Breast epithelium (tissue), 4 donors: ENCODE results near the gene POU4F1. TPM values are rescaled to one million over a fixed set of nuclear protein-coding genes. Genes with fewer than 3 reads are reported as not detected.
A peak's percentile ranks its signal among the peaks of the same experiment; 100 is the strongest.

ENCODE experiments used
- DNase-seq, 2 donors: peaks; one replicate each; pipeline ENCODE4 v3.0.0-alpha.2; 2019; ENCODE audit warnings: low spot score in 2 of 2
- H3K27ac ChIP-seq, 2 donors: fragments of 200-600 bp; sonication (generic) in 1 of 2; one replicate each; pipeline ENCODE4 v1.5.1; 2016 to 2019; ENCODE audit warnings: mild to moderate bottlenecking in 1 of 2
- H3K27me3 ChIP-seq, 2 donors: fragments of 200-600 bp; sonication (generic) in 1 of 2; one replicate each; pipeline versions ENCODE4 v1.5.1 to v1.6.0; 2017 to 2019; ENCODE audit warnings: control low read depth in 1 of 2, mild to moderate bottlenecking in 1 of 2
- H3K36me3 ChIP-seq: fragments of 200-600 bp; one replicate; pipeline ENCODE4 v1.5.1; 2019
- H3K4me1 ChIP-seq, 2 donors: fragments of 200-600 bp; sonication (generic); one replicate each; pipeline ENCODE4 v1.5.1; 2016 to 2019; ENCODE audit warnings: control low read depth in 1 of 2
- H3K4me3 ChIP-seq, 3 donors: fragments of 200-600 bp; sonication (generic); 1 replicate in 2 of 3; 2 replicates in 1 of 3; pipeline ENCODE4 v1.5.1; 2016 to 2019; ENCODE audit warnings: mild to moderate bottlenecking in 3 of 3, moderate library complexity in 2 of 3
- H3K9me3 ChIP-seq, 2 donors: fragments of 200-600 bp; sonication (generic) in 1 of 2; one replicate each; pipeline ENCODE4 v1.5.1; 2016 to 2019; ENCODE audit warnings: control low read depth in 1 of 2
- CTCF ChIP-seq, 3 donors: fragments of 450-650 bp; IDR thresholded peaks; one replicate each; pipeline ENCODE4 v1.5.1; 2016 to 2017; ENCODE audit warnings: antibody characterized with exemption in 3 of 3, mild to moderate bottlenecking in 3 of 3, moderate library complexity in 3 of 3
- POLR2A ChIP-seq: fragments of 450-650 bp; IDR thresholded peaks from one replicate; pipeline ENCODE4 v1.6.1; 2016; ENCODE audit warnings: antibody characterized with exemption, mild to moderate bottlenecking, moderate library complexity
- POLR2AphosphoS5 ChIP-seq, 3 donors: sonication (generic); formaldehyde crosslinking; IDR thresholded peaks; one replicate each; pipeline ENCODE4 v1.6.1; 2017; ENCODE audit warnings: antibody characterized with exemption in 3 of 3
- intact Hi-C: fragments of 100-400 bp; cut with DNase I; formaldehyde crosslinking; loops from one replicate; pipeline ENCODE4 v1.15.1; 2023; ENCODE audit warnings: low total_unique reads
- total RNA-seq, 3 donors: library from RNA; depleted of rRNA; stranded (reverse); fragments of >200 nt; gene quantifications; one replicate each; pipeline ENCODE4 v1.1.0, GENCODE V29; 2016

The POU4F1 gene
- total RNA-seq, 3 donors from 2014 or later: not detected

- DNase-seq: no peak
- intact Hi-C loops: no loop called here
- peaks cover 0 to 5% of the 10 kb centered on the region in 2 donors for H3K4me1 ChIP-seq
- H3K27me3 ChIP-seq: peaks cover 7 to 51% of the 10 kb centered on the region in 2 donors
- H3K9me3 ChIP-seq: no peaks in the 10 kb centered on the region
- TF ChIP-seq POLR2A (no peak), POLR2AphosphoS5 (IDR thresholded peaks at IDR 0.05) (no peak), CTCF (IDR thresholded peaks at IDR 0.05) (no peak)
- no peak overlapping the region for H3K27ac ChIP-seq
- H3K36me3 ChIP-seq: no peaks in the 10 kb centered on the region
- H3K4me3 ChIP-seq: no peak overlapping the region
These were observed 7.1 kb upstream of the POU4F1 start for GRCh38 chr13:78610381-78610883.

- H3K4me1 ChIP-seq: peaks cover 0 to 5% of the 10 kb centered on the region in 2 donors
- H3K27ac ChIP-seq: no peak overlapping the region
- H3K9me3 ChIP-seq: no peaks in the 10 kb centered on the region
- peak overlapping the region; percentile 48 to 70 (median 51) for H3K4me3 ChIP-seq
- H3K27me3 ChIP-seq: peaks cover 12 to 59% of the 10 kb centered on the region in 2 donors
- no peaks in the 10 kb centered on the region for H3K36me3 ChIP-seq
- intact Hi-C loops: no loop called here
- TF ChIP-seq POLR2A (no peak), POLR2AphosphoS5 (IDR thresholded peaks at IDR 0.05) (no peak), CTCF (IDR thresholded peaks at IDR 0.05) (no peak)
- no peak for DNase-seq
These were observed 6.3 kb upstream of the POU4F1 start for GRCh38 chr13:78609464-78610205.

- Histone ChIP-seq H3K27ac (no peak overlapping the region), H3K36me3 (no peaks in the 10 kb centered on the region), H3K4me3 (peak overlapping the region; percentile 48 to 70 (median 51)), H3K9me3 (no peaks in the 10 kb centered on the region), H3K4me1 (peaks cover 0 to 5% of the 10 kb centered on the region in 2 donors), H3K27me3 (peaks cover 12 to 64% of the 10 kb centered on the region in 2 donors)
- intact Hi-C loops: no loop called here
- DNase-seq: no peak
- TF ChIP-seq CTCF (IDR thresholded peaks at IDR 0.05) (no peak), POLR2A (no peak), POLR2AphosphoS5 (IDR thresholded peaks at IDR 0.05) (no peak)
These were observed 5.5 kb upstream of the POU4F1 start for GRCh38 chr13:78608688-78609463.

GRCh38 chr13:78608252-78608687 is 4.9 kb upstream of the POU4F1 start:
- H3K27me3 ChIP-seq: peaks cover 12 to 70% of the 10 kb centered on the region in 2 donors
- no peak for TF ChIP-seq POLR2A
- no peak for TF ChIP-seq CTCF (IDR thresholded peaks at IDR 0.05)
- TF ChIP-seq POLR2AphosphoS5 (IDR thresholded peaks at IDR 0.05): no peak
- intact Hi-C loops: no loop called here
- H3K36me3 ChIP-seq: no peaks in the 10 kb centered on the region
- peaks cover 4 to 5% of the 10 kb centered on the region in 2 donors for H3K4me1 ChIP-seq
- DNase-seq: no peak
- H3K27ac ChIP-seq: no peak overlapping the region
- peak overlapping the region; percentile 48 to 70 (median 51) for H3K4me3 ChIP-seq
- no peaks in the 10 kb centered on the region for H3K9me3 ChIP-seq
